ENCODE data around the gene CIRBP. TPM values are rescaled to one million over a fixed set of nuclear protein-coding genes. Genes with fewer than 3 reads are reported as not detected.

The CIRBP gene
- total RNA-seq, 1 donor from 2014 or later, result 315 TPM

DNA sequence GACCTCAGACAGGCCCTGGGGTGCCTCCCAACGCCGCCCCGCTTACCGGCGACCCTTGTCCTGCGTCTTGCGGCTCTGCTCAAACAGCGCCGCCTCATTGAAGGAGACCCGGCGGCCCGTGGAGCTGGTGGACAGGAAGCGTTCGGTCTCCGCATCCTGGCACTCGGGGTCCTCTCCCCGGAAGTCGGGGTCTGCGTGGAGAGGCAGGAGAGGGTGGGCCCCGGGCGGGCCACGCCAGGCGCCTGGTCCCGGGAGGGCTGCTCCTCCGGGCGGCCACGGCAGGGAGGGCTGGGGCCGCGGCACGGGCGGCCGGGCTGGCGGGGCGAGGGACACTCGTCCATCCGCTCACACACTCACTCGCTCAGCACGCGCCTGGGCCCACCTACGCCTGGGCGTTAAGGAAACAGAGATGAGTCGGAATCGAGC lies 34.2 kb upstream of the CIRBP start:
- Mint-ChIP-seq H3K4me3 (ENCODE audit: unreplicated experiment) (no peak overlapping the region), H3K36me3 (ENCODE audit: low read depth, unreplicated experiment) (no peaks in the 10 kb centered on the region), H3K9me3 (ENCODE audit: unreplicated experiment) (no peaks in the 10 kb centered on the region), H3K4me1 (ENCODE audit: unreplicated experiment) (no peaks in the 10 kb centered on the region), H3K27ac (ENCODE audit: unreplicated experiment) (no peak overlapping the region), H3K27me3 (ENCODE audit: unreplicated experiment) (peaks cover 12% of the 10 kb centered on the region)
- TF ChIP-seq, protein P1, sequence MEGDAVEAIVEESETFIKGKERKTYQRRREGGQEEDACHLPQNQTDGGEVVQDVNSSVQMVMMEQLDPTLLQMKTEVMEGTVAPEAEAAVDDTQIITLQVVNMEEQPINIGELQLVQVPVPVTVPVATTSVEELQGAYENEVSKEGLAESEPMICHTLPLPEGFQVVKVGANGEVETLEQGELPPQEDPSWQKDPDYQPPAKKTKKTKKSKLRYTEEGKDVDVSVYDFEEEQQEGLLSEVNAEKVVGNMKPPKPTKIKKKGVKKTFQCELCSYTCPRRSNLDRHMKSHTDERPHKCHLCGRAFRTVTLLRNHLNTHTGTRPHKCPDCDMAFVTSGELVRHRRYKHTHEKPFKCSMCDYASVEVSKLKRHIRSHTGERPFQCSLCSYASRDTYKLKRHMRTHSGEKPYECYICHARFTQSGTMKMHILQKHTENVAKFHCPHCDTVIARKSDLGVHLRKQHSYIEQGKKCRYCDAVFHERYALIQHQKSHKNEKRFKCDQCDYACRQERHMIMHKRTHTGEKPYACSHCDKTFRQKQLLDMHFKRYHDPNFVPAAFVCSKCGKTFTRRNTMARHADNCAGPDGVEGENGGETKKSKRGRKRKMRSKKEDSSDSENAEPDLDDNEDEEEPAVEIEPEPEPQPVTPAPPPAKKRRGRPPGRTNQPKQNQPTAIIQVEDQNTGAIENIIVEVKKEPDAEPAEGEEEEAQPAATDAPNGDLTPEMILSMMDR (IDR thresholded peaks at IDR 0.05; ENCODE audit: unreplicated experiment), result no peak
- no peak for DNase-seq (ENCODE audit: low spot score)

DNA sequence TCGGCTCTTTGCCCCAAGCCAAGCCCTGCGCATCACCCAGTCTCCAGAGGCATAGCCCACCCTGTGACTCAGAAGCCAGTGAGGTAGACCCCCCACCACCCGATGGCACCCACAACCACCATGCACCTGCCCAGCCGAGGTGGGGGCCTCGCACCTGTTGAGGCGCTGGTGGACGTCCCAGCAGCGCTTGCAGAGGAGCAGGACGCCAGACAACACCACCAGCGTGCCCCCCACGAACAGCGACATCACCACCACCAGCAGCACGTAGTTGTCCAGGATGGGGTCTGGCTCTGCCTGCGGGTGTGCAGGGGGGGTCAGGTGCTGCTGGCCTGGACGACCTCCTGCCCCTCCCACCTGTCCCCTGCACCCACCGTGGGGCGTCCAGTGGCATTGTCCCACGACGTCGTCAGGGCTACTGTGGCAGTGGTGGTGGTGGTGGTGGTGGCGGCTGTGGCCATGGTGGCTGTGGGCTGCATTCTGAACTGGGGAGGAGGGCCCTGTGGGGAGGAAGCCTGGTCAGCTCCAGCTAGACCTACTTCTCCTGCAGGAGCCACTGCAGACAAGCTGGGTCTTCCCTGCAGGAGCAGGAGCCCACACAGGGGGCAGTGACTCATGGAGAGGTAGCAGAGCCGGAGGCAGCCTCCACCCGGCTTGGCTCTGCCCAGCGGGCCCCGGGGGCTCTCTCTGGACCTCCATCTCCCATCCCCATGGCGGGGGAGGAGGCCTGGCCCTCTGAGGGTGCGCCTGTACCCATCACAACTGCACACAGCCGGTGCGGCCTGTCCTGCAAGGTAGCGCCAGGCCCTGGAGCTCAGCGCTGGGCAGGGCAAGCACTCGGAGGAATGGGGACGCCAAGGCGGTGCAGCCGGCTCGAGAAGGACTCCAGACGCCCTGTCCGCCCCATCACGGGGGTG lies 33.2 kb upstream of the CIRBP start:
- H3K4me3 Mint-ChIP-seq (ENCODE audit: unreplicated experiment), result no peak overlapping the region
- no peak for DNase-seq (ENCODE audit: low spot score)
- TF ChIP-seq, protein P1 (IDR thresholded peaks at IDR 0.05; ENCODE audit: unreplicated experiment), result no peak
- H3K4me1 Mint-ChIP-seq (ENCODE audit: unreplicated experiment), result no peaks in the 10 kb centered on the region
- no peaks in the 10 kb centered on the region for H3K36me3 Mint-ChIP-seq (ENCODE audit: low read depth, unreplicated experiment)
- H3K27me3 Mint-ChIP-seq (ENCODE audit: unreplicated experiment), result peaks cover 10% of the 10 kb centered on the region
- H3K9me3 Mint-ChIP-seq (ENCODE audit: unreplicated experiment), result no peaks in the 10 kb centered on the region
- H3K27ac Mint-ChIP-seq (ENCODE audit: unreplicated experiment), result no peak overlapping the region

DNA sequence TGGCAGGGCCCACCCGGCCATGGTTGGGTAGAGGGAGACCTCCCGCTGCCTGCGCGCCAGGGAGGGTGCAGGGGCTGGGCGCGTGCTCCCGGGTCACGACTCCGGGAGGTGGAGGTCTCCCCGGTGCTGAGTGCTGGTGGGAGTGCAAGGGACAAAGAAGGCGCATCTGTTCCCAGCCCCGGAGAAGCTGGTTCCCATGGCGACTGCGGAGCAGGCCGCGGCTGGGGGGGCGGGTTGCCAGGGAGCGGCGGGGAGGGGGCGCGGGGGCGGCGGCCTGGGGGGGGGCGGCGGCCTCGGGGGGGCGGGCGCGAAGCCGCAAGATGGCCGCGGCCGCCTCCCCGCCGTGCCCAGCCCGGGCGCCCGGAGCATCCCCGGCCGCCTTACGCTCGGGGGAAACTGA lies 32.6 kb upstream of the CIRBP start:
- H3K4me1 Mint-ChIP-seq (ENCODE audit: unreplicated experiment), result peaks cover 5% of the 10 kb centered on the region
- no peak overlapping the region for H3K4me3 Mint-ChIP-seq (ENCODE audit: unreplicated experiment)
- DNase-seq (ENCODE audit: low spot score), result no peak
- H3K27me3 Mint-ChIP-seq (ENCODE audit: unreplicated experiment), result peaks cover 14% of the 10 kb centered on the region
- no peaks in the 10 kb centered on the region for H3K9me3 Mint-ChIP-seq (ENCODE audit: unreplicated experiment)
- TF ChIP-seq, protein P1 (IDR thresholded peaks at IDR 0.05; ENCODE audit: unreplicated experiment), result no peak
- no peaks in the 10 kb centered on the region for H3K36me3 Mint-ChIP-seq (ENCODE audit: low read depth, unreplicated experiment)
- H3K27ac Mint-ChIP-seq (ENCODE audit: unreplicated experiment), result no peak overlapping the region

DNA sequence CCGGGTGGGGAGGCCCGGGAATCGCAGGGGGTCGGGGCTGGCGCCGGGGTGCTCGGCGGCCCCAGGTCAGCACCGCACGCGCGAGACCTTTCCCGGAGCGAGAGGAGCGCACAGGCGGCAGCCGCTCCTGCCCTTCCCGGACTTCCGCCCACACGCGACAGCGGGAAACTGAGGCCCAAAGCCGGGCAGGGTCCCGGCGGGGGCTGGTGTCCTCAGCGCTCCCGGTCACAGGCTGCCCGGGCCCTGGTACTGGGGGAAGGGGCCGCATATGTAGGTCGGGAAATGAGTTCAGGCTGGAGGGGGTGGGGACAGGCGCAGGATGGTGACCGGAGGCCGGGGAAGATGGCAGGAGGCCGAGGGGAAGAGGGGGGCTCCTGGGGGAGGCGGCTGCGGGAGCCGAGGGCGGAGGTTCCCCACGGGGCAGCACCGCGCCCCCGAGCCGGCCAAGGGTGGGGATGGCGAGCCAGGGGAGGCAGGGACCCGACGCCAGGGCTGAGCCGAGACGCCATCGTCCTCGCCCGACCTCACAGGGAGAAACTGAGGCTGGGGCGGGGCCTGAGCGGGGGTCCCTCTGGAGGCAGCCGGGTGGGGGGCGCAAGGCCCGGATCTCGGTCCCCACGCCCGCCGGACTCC lies 32.0 kb upstream of the CIRBP start:
- H3K36me3 Mint-ChIP-seq (ENCODE audit: low read depth, unreplicated experiment), result no peaks in the 10 kb centered on the region
- no peak overlapping the region for H3K27ac Mint-ChIP-seq (ENCODE audit: unreplicated experiment)
- peaks cover 5% of the 10 kb centered on the region for H3K4me1 Mint-ChIP-seq (ENCODE audit: unreplicated experiment)
- H3K27me3 Mint-ChIP-seq (ENCODE audit: unreplicated experiment), result peaks cover 14% of the 10 kb centered on the region
- H3K4me3 Mint-ChIP-seq (ENCODE audit: unreplicated experiment), result peak overlapping the region; percentile 62
- DNase-seq (ENCODE audit: low spot score), result no peak
- no peaks in the 10 kb centered on the region for H3K9me3 Mint-ChIP-seq (ENCODE audit: unreplicated experiment)
- TF ChIP-seq, protein P1 (IDR thresholded peaks at IDR 0.05; ENCODE audit: unreplicated experiment), result no peak

Data from endothelial cell (in vitro differentiated cells).